HG03108 (cell line): ENCODE results near the gene APAF1.

ENCODE experiments used
- ATAC-seq: cut with Tn5 transposase; IDR thresholded peaks from one replicate; pipeline ENCODE4 v1.9.1; 2021; ENCODE audit warnings: moderate library complexity; ENCODE audit not compliant: unreplicated experiment

The APAF1 gene

GRCh38 chr12:98669751-98670150, 24.7 kb downstream of the APAF1 start:
- no peak for ATAC-seq

- ATAC-seq = no peak
Observed at GRCh38 chr12:98671459-98671858, 26.4 kb downstream of the APAF1 start.

DNA sequence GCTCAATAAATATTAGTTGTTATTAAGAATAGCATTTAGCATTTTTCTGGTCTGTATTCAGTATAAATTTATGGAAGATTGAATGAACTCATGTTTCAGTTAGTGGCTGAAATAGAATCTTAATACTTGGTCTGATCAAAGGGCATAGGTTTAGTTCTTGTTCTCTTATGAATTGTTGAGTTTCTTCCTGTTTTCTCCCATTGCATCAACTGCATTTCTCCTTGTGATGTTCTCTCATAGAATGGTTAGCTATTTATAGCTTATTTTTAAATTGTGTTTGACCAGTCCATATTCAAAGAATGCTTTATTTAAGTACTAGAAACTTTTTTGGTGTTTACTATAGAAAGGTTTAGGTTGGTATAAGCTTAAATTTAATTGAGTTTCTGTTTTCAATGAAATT, 29.8 kb downstream of the APAF1 start:
- no peak for ATAC-seq

DNA sequence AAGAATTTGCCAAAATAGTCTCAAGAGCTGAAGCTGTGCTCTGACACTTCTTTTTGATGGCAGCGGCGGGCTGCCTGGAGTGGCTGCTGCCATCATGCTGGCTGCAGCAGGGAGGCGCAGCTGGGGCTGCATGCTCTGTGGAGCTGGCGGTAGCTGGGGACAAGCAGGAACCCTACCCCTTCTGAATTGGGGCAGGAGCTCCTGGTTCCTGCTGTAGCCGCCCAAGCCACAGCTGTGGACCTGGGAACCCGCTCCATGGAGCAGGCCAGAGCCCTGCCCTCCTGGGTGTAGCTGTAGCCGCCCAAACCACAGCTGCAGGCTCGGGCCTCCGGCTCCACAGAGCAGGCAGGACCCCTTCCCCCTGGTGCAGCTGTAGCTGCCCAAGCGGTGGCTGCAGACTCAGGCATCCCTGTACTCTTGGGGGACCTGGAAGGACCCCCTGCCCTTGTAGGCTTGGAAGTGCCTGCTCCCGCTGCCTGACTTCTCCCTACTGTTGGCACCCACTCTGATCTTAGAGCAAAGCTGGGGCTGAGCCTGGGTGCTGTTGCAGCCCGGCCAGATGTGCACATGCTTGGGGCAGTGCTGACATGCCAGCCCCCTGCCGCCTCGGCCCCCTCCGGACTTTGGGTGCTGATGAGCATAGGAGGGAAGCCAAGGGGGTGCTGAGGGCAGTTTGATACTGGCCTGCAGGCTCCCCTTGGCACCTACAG, 33.3 kb downstream of the APAF1 start:
- no peak for ATAC-seq

GRCh38 chr12:98678946-98679610, 34.0 kb downstream of the APAF1 start:
- ATAC-seq = no peak

DNA sequence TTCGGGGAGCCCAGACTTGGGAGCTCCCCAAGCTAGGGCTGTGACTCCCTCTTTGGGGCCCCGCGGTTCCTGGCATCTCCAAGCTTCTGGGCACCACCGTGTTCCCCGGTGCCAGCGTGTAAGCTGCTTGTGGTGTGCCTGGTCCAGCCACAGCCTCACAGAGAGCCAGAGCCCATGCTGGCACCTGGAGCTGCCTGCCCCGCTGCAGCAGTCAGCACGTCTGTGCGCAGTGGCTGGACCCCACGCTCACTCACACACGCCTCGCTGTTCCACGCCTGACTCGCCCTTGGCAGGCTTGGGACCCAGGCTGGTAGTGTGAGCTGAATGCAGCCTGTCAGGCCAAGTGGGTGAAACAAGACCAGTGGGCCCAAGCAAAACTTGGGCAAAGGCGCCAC, 34.5 kb downstream of the APAF1 start:
- no peak for ATAC-seq

GRCh38 chr12:98684199-98684598, 39.1 kb downstream of the APAF1 start:
- ATAC-seq = no peak

- ATAC-seq = no peak
Observed at GRCh38 chr12:98686603-98687002, 41.5 kb downstream of the APAF1 start.

DNA sequence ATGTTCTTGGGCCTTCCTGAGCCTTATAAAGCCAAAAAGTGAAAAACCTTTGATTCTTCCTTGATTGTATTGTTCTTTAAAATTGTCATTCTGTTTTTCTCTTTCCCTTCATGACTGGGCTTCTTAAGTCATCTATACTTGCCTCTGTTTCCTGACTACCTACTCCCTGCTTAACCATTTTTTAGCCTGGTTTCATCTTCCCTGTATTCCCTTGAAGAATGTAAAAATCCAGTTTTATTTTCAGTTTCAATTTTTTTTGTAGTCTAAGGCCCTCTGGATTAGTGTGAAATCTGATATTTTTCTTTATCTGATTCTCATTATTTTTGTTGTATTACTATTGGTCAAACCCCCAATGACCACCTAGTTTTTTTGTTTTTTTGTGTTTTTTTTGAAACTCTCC, 46.3 kb downstream of the APAF1 start:
- no peak for ATAC-seq

- ATAC-seq = no peak
Observed at GRCh38 chr12:98696036-98696646, 51.1 kb downstream of the APAF1 start.

GRCh38 chr12:98697209-98697608, 52.1 kb downstream of the APAF1 start:
- no peak for ATAC-seq

DNA sequence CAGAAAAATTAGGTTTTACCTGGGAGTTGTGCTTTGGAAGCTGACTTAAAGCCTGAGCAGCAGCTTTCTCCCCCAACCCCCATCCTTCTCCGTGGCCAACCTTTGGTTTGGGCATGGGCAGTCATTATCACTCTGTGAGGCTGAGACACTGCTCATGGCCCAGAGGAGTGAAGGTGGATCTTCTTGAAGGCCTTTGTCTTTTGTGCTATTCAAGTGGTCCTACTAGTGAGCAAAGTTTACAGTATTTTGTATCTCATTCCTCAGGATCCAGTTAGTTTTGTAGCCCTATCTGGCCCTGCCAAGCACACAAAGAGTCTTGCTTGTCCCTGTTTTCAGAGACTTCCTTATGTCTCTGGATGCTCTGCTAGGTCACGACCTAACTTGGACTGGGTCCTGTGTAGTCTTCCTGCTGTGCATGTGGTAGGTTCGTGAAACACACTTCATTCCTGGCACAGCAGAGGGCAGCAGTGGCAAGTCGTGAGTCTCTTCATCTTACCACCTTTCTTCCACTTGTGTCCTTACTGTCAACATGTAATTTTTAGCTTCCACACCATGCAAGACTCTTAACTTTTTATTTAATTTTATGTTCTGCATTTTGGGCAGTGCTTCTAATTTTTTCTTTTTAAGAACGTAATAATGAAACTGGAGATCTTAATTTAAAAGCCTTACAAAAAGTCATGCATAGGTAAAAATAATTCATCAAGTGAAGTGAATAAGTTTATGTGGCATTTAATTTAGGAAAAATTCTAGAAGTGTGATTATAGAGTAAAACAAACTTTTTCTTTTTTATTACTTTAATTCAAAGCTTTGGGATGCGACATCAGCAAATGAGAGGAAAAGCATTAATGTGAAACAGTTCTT, 53.7 kb downstream of the APAF1 start:
- ATAC-seq = peak; percentile 83

DNA sequence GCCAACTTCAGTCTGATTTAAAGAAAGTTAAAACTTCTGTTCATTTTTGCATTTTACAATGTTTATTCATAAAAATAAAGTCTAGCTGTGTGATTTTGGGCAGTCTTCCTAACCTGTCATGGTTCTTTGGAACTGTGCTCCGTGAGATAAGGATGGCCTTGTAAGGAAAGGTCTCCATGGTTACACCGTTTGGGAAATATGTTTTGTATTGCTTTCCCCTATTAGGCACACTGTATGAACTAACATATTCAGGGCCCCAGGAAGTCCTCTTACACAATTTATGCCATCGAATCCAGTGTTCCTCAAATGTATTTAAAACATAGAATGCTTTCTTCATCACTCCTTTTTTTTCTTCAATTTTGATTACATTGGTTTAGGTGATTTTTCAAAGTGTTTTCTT, 54.5 kb downstream of the APAF1 start:
- no peak for ATAC-seq

- no peak for ATAC-seq
Observed at GRCh38 chr12:98701166-98701565, 56.1 kb downstream of the APAF1 start.

DNA sequence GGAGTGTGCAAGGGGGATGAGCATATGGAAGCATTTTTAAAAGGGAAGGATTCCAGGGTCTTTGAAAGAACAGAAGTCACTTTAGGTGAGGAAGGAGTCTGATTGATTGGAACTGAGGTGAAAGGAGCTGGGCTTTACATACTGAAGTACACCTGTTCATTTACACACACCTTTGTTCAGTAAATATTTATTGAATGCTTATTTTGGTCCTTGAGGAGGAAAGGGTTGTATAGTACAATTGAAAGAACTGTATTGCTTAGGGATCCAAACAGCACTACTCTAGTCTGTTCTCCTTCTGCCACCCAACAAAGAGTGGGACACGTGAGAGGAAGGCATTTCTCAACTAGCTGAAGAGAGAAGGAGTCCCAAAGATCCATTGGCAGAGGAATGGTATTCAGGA, 63.9 kb downstream of the APAF1 start:
- ATAC-seq = no peak

DNA sequence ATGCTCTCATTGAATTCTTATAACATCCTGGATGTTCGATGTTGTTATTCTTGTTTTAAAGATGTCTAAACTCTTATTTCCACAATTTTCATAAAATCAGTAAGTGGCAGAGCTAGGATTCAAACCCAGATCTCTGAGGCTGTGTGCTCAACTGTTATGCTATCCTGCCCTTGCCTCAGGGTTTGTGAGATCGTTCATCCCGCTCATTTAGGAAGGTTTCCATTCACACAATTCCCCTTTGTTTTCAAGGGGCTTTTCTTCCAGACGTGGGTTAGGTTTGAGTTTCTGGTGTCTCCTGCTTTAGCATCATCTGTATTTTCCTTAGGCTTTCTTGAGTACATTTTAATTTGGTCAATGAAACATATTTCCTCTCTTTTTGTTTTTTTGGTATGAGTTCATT, 69.3 kb downstream of the APAF1 start:
- no peak for ATAC-seq

GRCh38 chr12:98719515-98720504, 74.7 kb downstream of the APAF1 start:
- ATAC-seq = no peak

DNA sequence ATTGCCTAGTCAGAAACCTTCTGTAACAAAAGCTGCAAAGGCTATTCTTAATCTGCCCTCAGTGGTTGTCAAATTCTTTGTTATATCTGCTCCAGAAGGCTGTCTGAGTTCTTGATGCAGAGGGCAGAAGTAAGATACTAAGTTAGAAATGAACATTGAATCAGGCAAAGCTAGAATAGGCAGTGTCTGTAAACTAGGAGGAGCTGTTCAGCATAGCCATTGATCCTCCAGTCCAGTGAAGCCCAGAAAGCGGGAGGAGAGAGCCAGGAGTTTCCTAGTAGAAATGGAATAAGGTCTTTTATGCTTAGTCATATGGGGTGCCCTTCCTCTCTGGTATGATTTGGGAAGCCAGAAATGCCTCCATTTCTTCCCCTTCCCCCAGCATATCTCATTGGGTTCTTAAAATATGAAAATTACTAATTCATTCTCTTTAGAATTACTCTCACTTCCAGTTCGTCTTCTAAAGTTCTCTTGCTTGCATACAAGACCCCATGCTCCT, 76.2 kb downstream of the APAF1 start:
- ATAC-seq = no peak

- ATAC-seq = no peak
Observed at GRCh38 chr12:98724384-98725155, 79.5 kb downstream of the APAF1 start.
